GM12878 (cell line): ENCODE measurements around the gene ADAMTS14.

Source experiments
- DPF2 ChIP-seq: fragments of 450-650 bp; IDR thresholded peaks from 2 replicates; pipeline ENCODE4 v1.6.1; 2017; ENCODE audit warnings: mild to moderate bottlenecking
- EP300 ChIP-seq, 2 experiments: fragments of 150-350 bp in 1 of 2; IDR thresholded peaks; 2 replicates each; pipeline ENCODE4 v1.6.1; 2011 to 2012; ENCODE audit warnings: low read depth in 2 of 2, low read length in 2 of 2, borderline replicate concordance in 1 of 2, improper control_type of control experiment in 1 of 2, inconsistent platforms in 1 of 2; ENCODE audit not compliant: control insufficient read depth in 1 of 2
- TF ChIP-seq, protein P1 (sequence below): IDR thresholded peaks from 2 replicates; pipeline ENCODE4 v1.6.1; 2012; ENCODE audit warnings: mild to moderate bottlenecking, low read depth, low read length

DNA sequence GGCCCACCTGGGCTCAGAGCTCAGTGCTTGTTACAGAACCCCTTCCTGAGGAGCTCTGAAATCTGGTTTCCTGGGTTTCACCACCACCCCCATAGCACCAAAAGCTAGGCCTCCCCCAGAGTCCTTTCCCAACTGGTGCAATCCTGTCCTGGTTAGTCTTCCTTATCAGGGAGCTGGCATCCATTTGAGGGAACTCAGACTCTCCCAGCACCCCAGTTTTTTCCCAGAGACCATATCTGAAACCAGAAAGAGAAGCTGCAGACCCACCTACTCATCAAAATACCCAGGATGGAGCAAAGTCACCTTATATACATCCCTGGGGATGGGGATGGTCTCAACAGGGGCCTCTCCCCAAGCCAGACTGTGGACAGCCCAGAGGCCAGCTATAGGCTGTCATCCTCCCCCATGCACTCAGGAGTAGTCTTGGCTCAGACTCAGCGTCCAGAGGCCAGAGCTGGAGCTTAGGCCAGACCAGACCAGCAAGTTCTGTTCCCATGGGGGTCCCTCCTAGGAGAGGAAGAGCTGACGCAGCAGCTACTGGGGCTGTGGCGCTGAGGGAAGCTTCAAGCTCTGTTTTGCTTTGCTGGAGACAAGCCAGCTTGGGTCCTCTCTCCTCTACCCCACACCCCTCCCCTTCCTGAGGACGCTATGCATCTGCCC, 109.9 kb downstream of the ADAMTS14 start:
- TF ChIP-seq, protein P1, sequence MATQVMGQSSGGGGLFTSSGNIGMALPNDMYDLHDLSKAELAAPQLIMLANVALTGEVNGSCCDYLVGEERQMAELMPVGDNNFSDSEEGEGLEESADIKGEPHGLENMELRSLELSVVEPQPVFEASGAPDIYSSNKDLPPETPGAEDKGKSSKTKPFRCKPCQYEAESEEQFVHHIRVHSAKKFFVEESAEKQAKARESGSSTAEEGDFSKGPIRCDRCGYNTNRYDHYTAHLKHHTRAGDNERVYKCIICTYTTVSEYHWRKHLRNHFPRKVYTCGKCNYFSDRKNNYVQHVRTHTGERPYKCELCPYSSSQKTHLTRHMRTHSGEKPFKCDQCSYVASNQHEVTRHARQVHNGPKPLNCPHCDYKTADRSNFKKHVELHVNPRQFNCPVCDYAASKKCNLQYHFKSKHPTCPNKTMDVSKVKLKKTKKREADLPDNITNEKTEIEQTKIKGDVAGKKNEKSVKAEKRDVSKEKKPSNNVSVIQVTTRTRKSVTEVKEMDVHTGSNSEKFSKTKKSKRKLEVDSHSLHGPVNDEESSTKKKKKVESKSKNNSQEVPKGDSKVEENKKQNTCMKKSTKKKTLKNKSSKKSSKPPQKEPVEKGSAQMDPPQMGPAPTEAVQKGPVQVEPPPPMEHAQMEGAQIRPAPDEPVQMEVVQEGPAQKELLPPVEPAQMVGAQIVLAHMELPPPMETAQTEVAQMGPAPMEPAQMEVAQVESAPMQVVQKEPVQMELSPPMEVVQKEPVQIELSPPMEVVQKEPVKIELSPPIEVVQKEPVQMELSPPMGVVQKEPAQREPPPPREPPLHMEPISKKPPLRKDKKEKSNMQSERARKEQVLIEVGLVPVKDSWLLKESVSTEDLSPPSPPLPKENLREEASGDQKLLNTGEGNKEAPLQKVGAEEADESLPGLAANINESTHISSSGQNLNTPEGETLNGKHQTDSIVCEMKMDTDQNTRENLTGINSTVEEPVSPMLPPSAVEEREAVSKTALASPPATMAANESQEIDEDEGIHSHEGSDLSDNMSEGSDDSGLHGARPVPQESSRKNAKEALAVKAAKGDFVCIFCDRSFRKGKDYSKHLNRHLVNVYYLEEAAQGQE, result no peak
- no peak for TF ChIP-seq DPF2
- no peak for TF ChIP-seq EP300 (IDR thresholded peaks at IDR 0.05; ENCODE audit: borderline replicate concordance in 1 of 2, control insufficient read depth in 1 of 2, low read depth in 2 of 2, low read length in 2 of 2)
